GM21381 (cell line): Measurements from ENCODE around the gene BMP7.

Source experiments
- ATAC-seq: cut with Tn5 transposase; IDR thresholded peaks from one replicate; pipeline ENCODE4 v1.9.1; 2021; ENCODE audit warnings: mild to moderate bottlenecking, moderate library complexity; ENCODE audit not compliant: unreplicated experiment

The BMP7 gene

GRCh38 chr20:57135875-57136274 lies 130.6 kb downstream of the BMP7 start:
- no peak for ATAC-seq

GRCh38 chr20:57134804-57135203 lies 131.6 kb downstream of the BMP7 start:
- ATAC-seq = no peak

DNA sequence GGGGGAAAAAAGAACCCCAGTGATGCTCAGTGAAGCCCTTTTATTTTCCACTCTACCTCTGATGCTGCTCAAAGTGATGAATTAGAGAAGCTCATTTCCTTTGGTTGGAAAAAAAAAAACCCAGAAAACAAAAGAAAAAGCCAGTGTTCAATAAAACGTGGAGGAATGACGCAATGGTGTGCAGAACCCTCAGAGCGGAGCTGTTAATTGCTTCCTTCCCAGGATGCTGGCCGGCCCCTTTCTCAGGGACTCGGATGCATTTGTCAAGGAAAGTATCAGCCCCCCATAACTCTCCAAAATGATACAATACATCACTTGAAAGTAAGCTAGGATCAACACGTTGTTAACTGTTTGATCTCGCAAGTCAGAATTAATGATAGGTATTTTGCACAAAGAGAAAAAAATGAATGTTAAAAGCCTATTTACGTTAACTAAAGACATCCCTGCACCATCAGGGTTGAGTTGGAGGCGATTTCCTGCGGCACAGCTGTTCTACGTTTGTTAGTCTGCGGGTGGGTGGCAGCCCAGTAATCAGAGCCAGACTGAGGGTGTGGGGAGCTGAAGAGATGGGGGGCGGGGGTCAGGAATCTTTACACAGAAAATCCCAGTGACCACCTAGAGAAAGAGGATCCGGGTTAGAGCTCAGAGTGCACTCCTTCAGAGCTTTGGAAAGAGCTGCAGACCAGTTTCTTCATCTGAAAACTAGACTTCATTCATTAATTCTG lies 132.4 kb downstream of the BMP7 start:
- ATAC-seq = no peak

GRCh38 chr20:57131601-57132391 lies 134.6 kb downstream of the BMP7 start:
- no peak for ATAC-seq

GRCh38 chr20:57131077-57131476 lies 135.4 kb downstream of the BMP7 start:
- ATAC-seq = no peak

DNA sequence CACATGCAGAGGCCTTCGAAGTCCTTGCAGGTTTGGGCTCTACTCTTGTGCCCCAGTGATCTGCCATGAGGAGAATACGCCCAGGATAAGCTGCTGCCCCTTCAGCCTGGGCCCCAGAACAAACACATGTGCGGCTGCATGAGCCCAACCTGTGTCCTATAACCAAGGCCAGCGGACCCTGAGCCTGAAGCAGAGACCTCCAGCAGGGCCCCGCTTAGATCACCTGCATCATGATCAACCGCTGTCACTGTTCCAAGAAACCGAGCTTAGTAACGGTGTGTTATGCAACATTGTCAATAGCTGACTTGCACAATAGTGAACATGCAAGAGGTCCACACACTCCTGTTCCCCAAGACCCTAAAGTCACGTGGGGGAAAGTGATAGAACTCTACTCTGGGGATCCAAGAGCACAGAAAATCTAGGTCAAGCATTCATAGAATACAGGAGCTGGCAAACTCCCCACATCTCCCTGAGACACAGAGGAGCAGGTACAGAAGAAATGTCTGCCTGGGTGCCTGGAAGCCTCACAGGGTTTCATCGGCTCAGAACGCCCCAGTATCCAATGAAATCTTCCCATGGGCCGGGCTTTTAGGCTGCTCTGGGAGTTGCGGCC lies 136.2 kb downstream of the BMP7 start:
- ATAC-seq = no peak

- ATAC-seq = no peak
Measured at GRCh38 chr20:57129303-57129702, 137.1 kb downstream of the BMP7 start.

- ATAC-seq = no peak
Measured at GRCh38 chr20:57128044-57128757, 138.2 kb downstream of the BMP7 start.

GRCh38 chr20:57126481-57127092 lies 139.9 kb downstream of the BMP7 start:
- no peak for ATAC-seq

GRCh38 chr20:57124800-57125517 lies 141.5 kb downstream of the BMP7 start:
- ATAC-seq = no peak

- ATAC-seq = no peak
Measured at GRCh38 chr20:57124366-57124765, 142.1 kb downstream of the BMP7 start.

GRCh38 chr20:57123504-57123903 lies 142.9 kb downstream of the BMP7 start:
- no peak for ATAC-seq

GRCh38 chr20:57122536-57123489 lies 143.6 kb downstream of the BMP7 start:
- ATAC-seq = no peak

DNA sequence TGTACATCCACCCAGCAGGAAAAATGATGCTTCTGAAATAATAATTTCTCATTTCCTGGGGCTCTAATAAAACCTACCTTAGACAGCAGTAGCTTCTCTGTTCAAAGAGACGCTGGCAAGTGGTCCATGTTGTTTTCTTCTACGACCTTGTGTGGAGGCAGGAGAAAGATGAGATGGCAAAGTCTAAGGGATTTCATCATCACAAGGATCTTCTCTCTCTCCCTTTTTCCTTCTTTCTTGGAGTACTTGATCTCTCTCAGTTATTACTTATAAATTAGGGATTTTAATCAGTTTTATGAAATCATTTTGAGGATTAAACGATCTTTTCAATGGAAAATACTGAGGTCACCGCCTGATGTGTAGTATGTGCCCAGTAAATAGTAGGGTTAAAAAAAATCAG lies 147.5 kb downstream of the BMP7 start:
- ATAC-seq = no peak
